OCI-LY7 (cell line): Measurements from ENCODE around the gene IL4I1. TPM values are rescaled to one million over a fixed set of nuclear protein-coding genes. Genes with fewer than 3 reads are reported as not detected.

ENCODE experiments used
- BruUV-seq: library from RNA; stranded (reverse); fragments of 400-500 nt; replicated peaks from 2 replicates; lab custom pipeline; 2021; lab: Mats Ljungman, UMichigan
- CTCF ChIA-PET: fragments of 300-600 bp; sonication (Branson Sonifier 250); formaldehyde crosslinking; loops from one replicate; lab custom pipeline; 2022; ENCODE audit warnings: antibody characterized with exemption; ENCODE audit not compliant: unreplicated experiment; lab: Charles Lee
- POLR2A ChIA-PET: fragments of 300-600 bp; sonication (Branson Sonifier 250); formaldehyde crosslinking; loops from one replicate; lab custom pipeline; 2022; ENCODE audit warnings: antibody characterized with exemption; lab: Charles Lee
- DNase-seq: peaks from one replicate; pipeline ENCODE4 v3.0.0-alpha.2; 2015; ENCODE audit warnings: low spot score
- H2AFZ ChIP-seq: fragments of 200-600 bp; sonication (generic), shearing (Covaris generic); 2 replicates; pipeline ENCODE4 v1.6.1; 2014; ENCODE audit warnings: mild to moderate bottlenecking, antibody characterized with exemption, low read length, moderate library complexity
- H3K27ac ChIP-seq: fragments of 200-600 bp; sonication (generic); 2 replicates; pipeline ENCODE4 v1.5.1; 2014; ENCODE audit warnings: mixed run types, low read depth, mild to moderate bottlenecking, moderate library complexity, low read length, inconsistent platforms; ENCODE audit not compliant: poor library complexity, severe bottlenecking
- H3K36me3 ChIP-seq: fragments of 200-600 bp; sonication (generic); 2 replicates; pipeline ENCODE4 v1.6.1; 2014; ENCODE audit warnings: mild to moderate bottlenecking, antibody characterized with exemption, low read length, moderate library complexity, mixed read lengths; ENCODE audit not compliant: insufficient read depth
- H3K4me1 ChIP-seq: fragments of 200-600 bp; sonication (generic); 2 replicates; pipeline ENCODE4 v1.5.1; 2014; ENCODE audit warnings: mild to moderate bottlenecking, low read length; ENCODE audit not compliant: insufficient read depth, poor library complexity, severe bottlenecking
- H3K4me2 ChIP-seq: fragments of 200-600 bp; sonication (generic); 2 replicates; pipeline ENCODE4 v1.6.1; 2014; ENCODE audit warnings: mild to moderate bottlenecking, low read length
- H3K4me3 ChIP-seq: fragments of 200-600 bp; sonication (generic); 2 replicates; pipeline ENCODE4 v1.5.1; 2014; ENCODE audit warnings: mild to moderate bottlenecking, low read depth, low read length; ENCODE audit not compliant: poor library complexity, severe bottlenecking
- H3K79me2 ChIP-seq: fragments of 200-600 bp; sonication (generic); 2 replicates; pipeline ENCODE4 v1.6.1; 2016; ENCODE audit warnings: low read depth, mild to moderate bottlenecking, low read length, moderate library complexity, mixed read lengths; ENCODE audit not compliant: insufficient read depth
- H3K9me2 ChIP-seq: fragments of 200-600 bp; sonication (generic); 2 replicates; pipeline ENCODE4 v1.6.1; 2016; ENCODE audit warnings: mild to moderate bottlenecking, low read length, mixed read lengths; ENCODE audit not compliant: insufficient read depth
- H3K9me3 ChIP-seq: fragments of 200-600 bp; sonication (generic); 2 replicates; pipeline ENCODE4 v1.6.1; 2014; ENCODE audit warnings: mild to moderate bottlenecking, mixed run types, low read length, mixed read lengths
- H4K20me1 ChIP-seq: fragments of 200-600 bp; sonication (generic); 2 replicates; pipeline ENCODE4 v1.6.1; 2014; ENCODE audit warnings: mild to moderate bottlenecking, antibody characterized with exemption, low read length, moderate library complexity, mixed read lengths; ENCODE audit not compliant: insufficient read depth
- EZH2phosphoT487 ChIP-seq: fragments of 200-600 bp; sonication (generic); IDR thresholded peaks from 2 replicates; pipeline ENCODE4 v1.6.1; 2018; ENCODE audit warnings: low read depth, borderline replicate concordance, mild to moderate bottlenecking, mixed run types, antibody characterized with exemption, low read length, moderate library complexity, mixed read lengths
- intact Hi-C: fragments of 100-400 bp; cut with micrococcal nuclease; formaldehyde crosslinking; loops from one replicate; pipeline ENCODE4 v1.10.0; 2022; ENCODE audit not compliant: unreplicated experiment
- total RNA-seq, 2 experiments: library from RNA; depleted of rRNA in 1 of 2; stranded (reverse); fragments of >200 nt in 1 of 2; shearing (Covaris generic) in 1 of 2; gene quantifications; 2 replicates each; pipeline ENCODE4 v1.2.3, GENCODE V29; 2014 to 2022
- TF ChIP-seq, protein P1 (sequence below): fragments of 200-600 bp; sonication (generic); conservative IDR thresholded peaks from 2 replicates; pipeline ENCODE4 v1.5.1; 2014; ENCODE audit warnings: mild to moderate bottlenecking, antibody characterized with exemption, low read length, moderate library complexity, mixed read lengths

The IL4I1 gene
- total RNA-seq, 2 experiments from 2014 or later = 0.25 to 1.7 TPM

DNA sequence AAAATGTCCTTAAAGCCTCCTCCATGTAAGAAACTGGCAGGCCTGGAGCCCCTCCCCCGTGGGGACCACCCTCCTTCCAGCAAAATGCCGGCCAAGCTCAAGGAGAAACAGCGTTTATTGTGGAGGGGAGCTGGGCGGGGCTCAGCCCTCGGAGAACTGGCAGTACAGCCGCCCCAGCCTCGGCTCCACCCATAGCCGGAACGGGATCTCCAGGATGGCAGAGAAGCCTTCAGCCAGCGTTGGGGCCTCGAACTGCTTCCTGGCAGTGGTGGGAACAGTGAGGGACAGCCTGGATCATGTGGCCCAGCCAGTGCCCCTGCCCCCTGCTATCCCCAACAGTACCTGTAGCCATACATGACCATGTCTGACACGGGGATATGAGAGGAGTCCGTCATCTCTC, 35.6 kb downstream of the IL4I1 start:
- BruUV-seq = no TSS peak
- H3K27ac ChIP-seq = no peak overlapping the region
- no peak overlapping the region for H3K4me3 ChIP-seq
- no peak overlapping the region for H3K4me2 ChIP-seq
- no peaks in the 10 kb centered on the region for H3K9me3 ChIP-seq
- H3K36me3 ChIP-seq = peaks cover 88% of the 10 kb centered on the region
- intact Hi-C loops = no loop called here
- peaks cover 10% of the 10 kb centered on the region; the same call in 1 of the 2 replicates for H4K20me1 ChIP-seq
- no peaks in the 10 kb centered on the region for H3K9me2 ChIP-seq
- H3K4me1 ChIP-seq = peaks cover 15% of the 10 kb centered on the region
- CTCF ChIA-PET = no interaction called here
- POLR2A ChIA-PET = no interaction called here
- no peak for DNase-seq
- H2AFZ ChIP-seq = no peak overlapping the region
- TF ChIP-seq, protein P1, sequence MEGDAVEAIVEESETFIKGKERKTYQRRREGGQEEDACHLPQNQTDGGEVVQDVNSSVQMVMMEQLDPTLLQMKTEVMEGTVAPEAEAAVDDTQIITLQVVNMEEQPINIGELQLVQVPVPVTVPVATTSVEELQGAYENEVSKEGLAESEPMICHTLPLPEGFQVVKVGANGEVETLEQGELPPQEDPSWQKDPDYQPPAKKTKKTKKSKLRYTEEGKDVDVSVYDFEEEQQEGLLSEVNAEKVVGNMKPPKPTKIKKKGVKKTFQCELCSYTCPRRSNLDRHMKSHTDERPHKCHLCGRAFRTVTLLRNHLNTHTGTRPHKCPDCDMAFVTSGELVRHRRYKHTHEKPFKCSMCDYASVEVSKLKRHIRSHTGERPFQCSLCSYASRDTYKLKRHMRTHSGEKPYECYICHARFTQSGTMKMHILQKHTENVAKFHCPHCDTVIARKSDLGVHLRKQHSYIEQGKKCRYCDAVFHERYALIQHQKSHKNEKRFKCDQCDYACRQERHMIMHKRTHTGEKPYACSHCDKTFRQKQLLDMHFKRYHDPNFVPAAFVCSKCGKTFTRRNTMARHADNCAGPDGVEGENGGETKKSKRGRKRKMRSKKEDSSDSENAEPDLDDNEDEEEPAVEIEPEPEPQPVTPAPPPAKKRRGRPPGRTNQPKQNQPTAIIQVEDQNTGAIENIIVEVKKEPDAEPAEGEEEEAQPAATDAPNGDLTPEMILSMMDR = no peak
- TF ChIP-seq EZH2phosphoT487 = no peak
- peaks cover 20% of the 10 kb centered on the region; the same call in 1 of the 2 replicates for H3K79me2 ChIP-seq

DNA sequence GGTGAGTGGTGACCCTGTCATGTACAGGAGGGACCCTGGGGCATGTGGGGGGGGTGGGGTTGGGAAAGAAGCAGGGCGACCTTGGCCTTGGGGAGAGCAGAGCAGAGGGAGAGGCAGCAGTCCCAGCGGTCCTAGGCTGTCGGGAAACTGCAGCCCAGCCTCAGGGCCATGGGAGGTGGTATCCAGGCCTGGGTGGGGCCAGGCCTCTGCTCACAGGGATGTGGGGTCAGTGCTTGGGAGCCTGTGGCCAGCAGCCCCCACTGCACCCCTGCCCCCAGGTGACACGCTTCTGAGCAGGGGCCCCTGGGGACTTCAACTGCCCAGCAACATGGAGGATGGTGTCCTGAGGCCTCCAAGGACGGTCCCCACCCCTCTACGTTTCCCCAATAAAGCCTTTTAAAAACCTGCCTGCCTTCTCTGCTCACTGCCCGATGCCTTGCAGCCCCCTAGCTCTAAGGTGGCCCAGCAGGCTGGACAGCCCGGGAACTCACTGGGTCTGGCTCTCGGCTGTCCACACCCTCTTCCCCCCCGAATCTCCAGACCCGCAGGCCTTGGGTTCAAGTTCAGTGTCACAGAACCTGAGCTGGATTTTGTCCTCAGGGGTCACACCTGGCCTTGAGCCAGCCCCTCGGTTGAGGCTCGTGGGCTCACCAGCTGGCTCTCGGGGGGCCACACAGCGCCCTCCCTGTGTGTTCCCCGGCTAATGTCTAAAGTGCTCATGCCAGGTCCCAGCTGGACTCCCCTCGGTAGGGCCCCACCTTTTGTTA, 36.2 kb downstream of the IL4I1 start:
- BruUV-seq = no TSS peak
- Histone ChIP-seq H3K79me2 (peaks cover 14% of the 10 kb centered on the region; the same call in 1 of the 2 replicates), H3K4me3 (no peak overlapping the region), H3K4me1 (peaks cover 9% of the 10 kb centered on the region), H3K9me3 (no peaks in the 10 kb centered on the region), H3K9me2 (no peaks in the 10 kb centered on the region), H3K27ac (no peak overlapping the region), H3K4me2 (no peak overlapping the region), H3K36me3 (peaks cover 94% of the 10 kb centered on the region), H2AFZ (no peak overlapping the region), H4K20me1 (peaks cover 10% of the 10 kb centered on the region; the same call in 1 of the 2 replicates)
- intact Hi-C loops = no loop called here
- no peak for TF ChIP-seq EZH2phosphoT487
- TF ChIP-seq, protein P1 = no peak
- POLR2A ChIA-PET = no interaction called here
- CTCF ChIA-PET = no interaction called here
- no peak for DNase-seq
